GM19351 (cell line): ENCODE results near the gene ZDHHC21.
A peak's percentile ranks its signal among the peaks of the same experiment; 100 is the strongest.
"Not testable (repeated sequence)": the region's sequence is repeated elsewhere in the genome, so short reads cannot be mapped to it uniquely, and the experiment has no call there.

Experiments used
- ATAC-seq: cut with Tn5 transposase; IDR thresholded peaks from one replicate; pipeline ENCODE4 v1.9.1; 2021; ENCODE audit warnings: mild to moderate bottlenecking, moderate library complexity; ENCODE audit not compliant: unreplicated experiment

The ZDHHC21 gene

DNA sequence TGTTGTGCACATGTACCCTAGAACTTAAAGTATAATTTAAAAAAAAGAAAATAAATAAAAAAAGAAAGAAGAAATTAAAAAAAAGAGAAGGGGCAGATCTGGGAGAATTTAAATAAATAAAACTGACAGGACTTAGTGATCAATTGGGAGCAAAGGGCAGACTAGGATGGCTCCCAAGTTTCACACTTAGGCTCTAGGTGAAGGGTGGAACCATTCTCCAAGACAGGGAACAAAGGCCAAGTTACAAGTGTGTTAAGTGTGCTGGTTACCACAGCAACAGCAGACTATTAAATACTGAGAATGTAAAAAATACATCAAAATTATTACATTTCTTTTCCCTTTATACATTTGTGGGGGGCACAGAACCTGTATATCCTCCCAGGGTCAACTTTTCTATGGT lies 7.1 kb downstream of the ZDHHC21 start:
- ATAC-seq = no peak

DNA sequence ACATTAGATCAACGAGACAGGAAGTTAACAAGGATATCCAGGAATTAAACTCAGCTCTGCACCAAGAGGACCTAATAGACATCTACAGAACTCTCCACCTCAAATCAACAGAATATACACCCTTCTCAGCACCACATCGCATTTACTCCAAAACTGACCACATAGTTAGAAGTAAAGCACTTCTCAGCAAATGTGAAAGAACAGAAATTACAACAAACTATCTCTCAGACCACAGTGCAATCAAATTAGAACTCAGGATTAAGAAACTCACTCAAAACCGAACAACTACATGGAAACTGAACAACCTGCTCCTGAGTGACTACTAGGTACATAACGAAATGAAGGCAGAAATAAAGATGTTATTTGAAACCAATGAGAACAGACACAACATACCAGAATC lies 10.6 kb downstream of the ZDHHC21 start:
- ATAC-seq = not testable (repeated sequence)

DNA sequence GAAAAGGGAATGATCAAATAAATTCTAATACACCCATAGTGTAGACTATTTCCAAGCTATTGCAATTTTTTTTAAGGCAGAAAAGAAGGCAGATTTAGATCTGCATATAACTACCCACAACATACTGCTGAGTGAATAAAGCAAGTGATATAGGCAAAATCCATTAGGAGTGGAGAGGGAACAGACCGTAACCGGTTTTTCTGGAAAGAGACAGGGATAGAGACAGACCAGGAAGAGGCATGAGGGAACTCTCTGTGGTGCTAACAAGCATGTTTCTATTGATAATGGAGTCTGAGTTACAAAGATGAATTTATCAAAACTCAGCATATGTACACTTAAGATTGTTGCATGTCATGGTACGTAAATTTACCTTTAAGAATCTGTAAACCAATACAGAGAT lies 14.5 kb downstream of the ZDHHC21 start:
- no peak for ATAC-seq

DNA sequence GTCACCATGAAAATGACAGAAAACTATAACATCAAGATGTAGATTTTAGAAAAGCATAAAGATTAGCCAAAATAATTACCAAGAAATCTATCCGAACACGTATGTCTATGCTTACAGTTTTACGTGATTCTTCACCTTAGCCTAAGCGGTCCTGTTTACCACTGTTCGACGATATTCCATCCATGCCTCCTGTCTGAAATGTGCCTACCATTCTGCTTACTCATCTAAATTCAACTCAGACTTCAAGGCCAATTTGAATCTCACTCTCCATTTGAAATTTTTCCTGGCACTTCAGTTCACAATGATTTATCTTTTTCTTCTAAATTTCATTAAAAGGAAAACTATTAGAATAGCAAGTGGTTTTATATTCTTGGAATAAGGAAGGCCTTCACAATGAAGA lies 15.4 kb downstream of the ZDHHC21 start:
- ATAC-seq = no peak

DNA sequence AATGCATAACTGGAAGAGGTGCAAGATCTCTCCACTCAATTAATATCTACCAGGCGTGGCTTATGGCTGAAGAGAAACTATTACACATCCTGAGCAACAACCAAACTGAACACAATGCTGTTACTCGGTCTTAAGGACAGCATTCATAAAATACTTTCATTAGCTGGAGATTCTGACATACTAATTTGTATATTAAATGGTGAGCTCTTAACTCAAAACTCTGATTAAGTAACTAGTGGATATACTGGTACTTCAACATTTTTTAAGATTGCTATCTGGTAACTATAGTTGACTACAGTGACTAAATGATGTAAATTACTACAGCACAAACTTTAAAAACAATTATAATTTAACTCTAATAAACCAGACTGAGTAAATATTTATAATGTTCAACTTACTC lies 15.8 kb downstream of the ZDHHC21 start:
- no peak for ATAC-seq

DNA sequence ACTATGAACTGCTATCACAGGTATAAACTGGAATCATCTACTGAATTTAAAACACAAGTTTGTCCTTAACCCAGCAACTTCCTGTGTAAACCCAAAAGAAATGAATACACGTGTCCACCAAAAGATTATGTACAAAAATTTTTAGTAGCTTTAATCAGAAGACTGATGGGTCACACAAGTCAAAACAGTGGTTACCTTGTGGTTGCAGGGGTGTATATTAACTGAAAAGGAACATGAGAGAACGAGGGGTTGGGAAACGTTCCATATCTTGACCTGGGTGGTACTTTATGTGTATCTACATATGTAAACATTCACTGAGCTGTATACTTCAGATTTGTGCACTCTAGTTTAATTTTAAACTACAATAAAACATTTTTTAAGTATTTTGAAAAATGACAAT lies 18.6 kb downstream of the ZDHHC21 start:
- no peak for ATAC-seq

DNA sequence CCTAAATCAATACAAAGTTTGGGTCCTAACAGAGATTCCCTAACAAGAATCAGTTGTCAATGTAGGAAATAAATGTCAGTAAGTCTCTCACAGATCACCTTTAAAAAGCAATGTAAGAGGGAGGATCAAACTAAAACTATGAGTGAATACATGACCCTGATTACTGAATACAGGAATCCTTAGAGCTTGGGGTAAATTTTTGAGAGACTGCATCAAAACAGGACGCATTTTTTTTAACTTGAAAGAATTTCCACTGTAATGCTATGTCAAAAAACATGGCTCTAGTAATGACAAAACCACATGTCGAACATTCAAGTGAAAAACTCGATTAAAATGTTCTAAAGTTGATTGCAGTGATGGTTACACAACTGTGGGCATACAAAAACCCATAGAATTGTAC lies 21.9 kb downstream of the ZDHHC21 start:
- no peak for ATAC-seq

DNA sequence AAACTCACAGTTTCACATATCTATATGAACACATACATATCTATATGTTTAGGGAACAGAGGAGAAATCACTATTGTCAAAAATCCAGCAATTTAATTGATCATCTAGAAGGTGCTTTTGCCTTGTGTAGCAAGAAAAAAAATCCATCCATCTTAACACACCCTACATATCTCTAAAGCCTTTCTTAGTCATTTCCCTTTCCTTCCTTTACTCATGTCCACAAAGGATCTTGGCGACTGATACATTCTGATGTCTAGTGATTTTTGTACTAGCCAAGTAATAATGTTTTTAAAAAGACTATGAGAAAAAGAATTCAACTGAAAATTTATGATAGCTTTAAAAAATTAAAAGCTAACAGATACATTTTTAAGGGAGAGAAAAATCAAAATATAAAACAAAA lies 22.5 kb downstream of the ZDHHC21 start:
- ATAC-seq = no peak

DNA sequence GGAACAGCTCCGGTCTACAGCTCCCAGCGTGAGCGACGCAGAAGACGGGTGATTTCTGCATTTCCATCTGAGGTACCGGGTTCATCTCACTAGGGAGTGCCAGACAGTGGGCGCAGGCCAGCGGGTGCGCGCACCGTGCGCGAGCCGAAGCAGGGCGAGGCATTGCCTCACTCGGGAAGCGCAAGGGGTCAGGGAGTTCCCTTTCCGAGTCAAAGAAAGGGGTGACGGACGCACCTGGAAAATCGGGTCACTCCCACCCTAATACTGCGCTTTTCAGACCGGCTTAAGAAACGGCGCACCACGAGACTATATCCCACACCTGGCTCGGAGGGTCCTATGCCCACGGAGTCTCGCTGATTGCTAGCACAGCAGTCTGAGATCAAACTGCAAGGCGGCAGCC lies 29.2 kb downstream of the ZDHHC21 start:
- not testable (repeated sequence) for ATAC-seq

DNA sequence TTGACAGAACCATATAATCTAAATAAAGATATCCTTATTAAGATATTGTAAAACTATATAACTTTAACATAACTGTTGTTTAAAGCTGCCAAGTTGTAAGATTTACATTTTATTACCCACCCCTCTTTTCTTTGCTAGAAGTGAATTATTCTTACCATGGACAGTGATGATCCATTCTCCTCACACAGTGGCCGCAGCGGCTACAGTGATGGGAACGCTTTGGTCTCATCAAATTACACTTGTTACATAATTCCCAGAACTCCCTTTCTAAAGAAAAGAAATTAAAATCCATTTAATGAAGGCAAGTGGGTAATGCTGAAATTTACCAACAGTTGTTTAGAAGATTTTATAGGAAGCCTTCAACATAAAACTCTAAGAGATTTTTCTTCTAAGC lies 31.2 kb downstream of the ZDHHC21 start:
- ATAC-seq = no peak

DNA sequence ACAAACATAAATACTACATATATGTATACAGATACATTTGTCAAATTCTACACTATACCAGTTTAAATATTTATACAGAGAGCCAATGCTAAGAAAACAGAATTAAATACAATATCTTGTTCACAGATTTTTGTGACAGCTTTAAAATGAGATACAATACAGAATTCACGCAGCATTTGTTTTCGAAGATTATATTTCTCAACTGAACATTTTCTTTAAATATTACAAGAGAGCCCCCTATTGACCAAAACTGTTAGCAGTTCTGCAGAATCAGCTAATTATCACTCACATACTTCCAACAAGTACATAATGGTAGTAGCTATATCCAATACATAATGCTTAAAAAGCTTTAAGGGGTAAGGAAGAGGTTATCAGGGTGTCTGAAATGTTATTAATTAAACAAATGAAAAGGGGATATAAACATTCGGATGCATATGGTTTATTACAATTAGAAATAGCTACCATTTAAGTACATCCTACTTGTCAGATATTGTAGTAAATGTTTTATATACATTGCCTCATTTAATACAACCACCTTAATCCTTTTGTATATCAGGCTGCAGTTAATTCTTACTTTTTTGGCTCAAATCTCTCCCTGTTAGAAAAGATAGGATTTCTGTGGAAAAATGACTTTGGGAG lies 31.7 kb downstream of the ZDHHC21 start:
- peak; percentile 75 for ATAC-seq

DNA sequence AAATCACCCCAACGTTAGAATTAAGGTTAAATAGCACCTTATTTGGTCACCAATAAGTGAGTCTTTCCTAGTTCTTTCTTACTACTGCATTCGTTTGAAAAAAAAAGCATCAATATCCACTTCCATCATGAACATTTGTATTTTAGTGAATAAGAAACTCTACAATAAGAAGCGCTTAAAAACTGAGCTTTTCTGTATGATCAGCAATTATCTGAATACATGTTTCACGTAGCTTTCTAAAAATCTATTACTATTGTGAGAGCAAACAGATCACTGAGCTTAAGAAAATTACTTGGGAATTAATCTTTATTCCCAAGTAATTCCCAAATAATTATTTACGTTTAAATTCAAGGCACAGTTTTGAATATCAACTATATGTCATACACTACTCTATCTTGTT lies 32.5 kb downstream of the ZDHHC21 start:
- ATAC-seq = no peak

DNA sequence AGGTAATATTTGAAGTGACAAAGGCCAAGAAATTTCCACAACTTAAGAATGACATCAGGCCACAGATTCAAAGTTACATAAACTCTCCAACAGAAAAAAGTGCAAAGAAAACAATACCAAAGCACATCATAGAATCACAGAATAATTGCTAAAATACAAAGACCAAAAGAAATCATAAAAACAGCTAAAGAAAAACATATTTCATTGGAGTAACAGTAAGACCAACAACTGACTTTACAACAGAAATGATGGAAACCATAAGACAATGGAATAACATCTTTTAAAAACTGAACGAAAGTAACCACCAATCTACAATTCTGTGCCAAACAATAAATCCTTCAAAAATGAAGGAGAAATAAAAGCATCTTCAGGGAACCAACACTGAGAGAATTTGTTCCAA lies 38.3 kb downstream of the ZDHHC21 start:
- no peak for ATAC-seq

DNA sequence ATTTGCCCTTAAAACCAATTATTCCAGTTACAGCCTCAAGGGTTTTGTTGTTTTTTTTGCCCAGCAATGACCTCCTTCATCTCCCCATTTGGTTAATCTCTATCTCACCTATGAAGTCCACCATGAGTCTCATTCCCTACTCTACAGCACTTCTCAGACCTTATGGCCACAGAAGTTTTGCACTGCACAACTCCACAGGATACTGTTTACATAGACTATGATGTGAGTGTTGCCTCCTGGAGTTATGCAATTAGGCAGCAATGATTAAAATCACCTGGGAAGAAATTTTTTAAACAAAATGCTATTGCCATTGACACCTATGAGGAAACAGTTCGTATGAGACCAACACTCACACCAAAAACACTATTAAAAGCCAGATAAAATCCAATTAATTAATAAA lies 39.7 kb downstream of the ZDHHC21 start:
- ATAC-seq = no peak

DNA sequence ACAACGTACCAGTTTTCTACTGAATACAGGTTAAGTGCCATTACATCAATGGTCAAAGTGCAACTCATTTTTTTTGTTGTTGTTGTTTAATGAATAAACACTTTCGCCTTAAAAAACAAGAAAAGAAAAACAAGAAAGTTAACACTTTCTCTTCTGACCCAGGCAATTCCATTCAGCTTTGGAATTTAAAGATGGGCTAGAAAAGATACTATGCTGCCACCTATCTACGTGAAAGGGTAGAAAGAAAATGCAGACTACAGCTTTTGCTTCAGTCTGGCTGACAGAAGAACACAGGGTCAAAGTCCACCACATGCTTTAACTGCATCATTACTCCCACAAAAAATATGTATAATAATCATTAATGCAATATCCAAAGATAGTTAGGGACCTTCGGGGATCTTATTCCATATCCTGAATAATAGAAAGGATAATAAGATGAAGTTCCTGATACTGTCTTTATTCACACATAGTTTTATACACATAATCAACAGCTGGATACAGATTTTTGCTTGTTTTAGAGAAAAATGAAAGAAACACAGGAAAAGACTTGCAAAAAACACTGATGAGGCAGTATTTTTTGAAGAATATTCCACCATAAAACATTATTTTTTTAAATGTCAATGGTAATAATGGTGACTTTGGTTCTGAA lies 40.4 kb downstream of the ZDHHC21 start:
- ATAC-seq = no peak

DNA sequence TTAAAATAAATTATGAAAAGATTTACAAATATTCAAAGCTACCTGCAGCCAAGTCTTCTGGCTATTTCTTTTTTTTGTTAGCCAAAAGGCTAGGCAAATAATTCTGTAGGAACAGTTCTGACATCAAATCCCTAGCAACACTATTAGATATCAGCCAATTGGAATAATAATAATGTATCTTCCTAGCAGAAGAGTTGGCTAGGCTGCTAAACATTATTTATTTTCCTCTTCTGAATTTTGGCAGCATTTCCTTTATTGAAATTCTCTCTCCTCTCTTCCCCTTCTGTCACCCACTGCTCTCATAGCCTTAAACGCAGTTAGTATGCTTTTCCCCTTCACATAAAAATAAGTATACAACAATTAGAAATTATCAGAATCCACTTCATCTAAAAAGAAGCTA lies 42.6 kb downstream of the ZDHHC21 start:
- ATAC-seq = no peak

DNA sequence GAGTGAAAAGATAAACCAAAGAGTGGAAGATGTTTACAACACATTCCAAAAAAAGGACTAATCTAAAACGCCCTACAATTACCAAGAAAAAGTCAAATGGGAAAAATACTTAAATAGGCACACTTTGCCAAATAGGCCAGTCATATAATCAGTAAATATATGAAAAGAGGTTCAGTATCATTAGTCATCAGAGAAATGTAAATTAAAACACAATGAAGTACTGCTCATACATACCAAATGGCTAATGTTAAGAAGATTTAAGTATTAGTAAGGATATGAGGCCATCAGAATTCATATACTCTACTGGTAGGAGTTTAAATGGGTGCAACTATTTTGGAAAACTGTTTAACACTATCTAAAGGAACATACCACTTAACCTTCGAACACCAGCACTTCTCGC lies 47.6 kb downstream of the ZDHHC21 start:
- no peak for ATAC-seq

DNA sequence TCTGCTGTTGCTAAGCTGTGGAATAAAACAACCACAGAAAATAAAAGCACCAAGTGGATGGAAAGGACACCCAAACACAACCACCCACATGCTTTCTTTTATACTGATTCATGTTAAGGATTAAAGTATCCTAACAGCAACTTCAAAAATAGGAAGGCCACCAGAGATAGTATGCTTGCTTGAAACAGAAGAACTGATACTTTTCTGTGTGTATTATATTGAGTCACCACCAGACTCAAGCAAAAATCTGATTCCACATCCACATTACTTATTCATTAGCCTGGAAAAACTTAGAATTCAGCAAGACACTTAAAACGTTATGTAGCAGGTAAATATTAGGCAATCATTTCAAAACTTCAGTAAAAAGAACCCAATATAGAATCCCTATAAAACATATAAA lies 52.3 kb downstream of the ZDHHC21 start:
- peak; percentile 59 for ATAC-seq

DNA sequence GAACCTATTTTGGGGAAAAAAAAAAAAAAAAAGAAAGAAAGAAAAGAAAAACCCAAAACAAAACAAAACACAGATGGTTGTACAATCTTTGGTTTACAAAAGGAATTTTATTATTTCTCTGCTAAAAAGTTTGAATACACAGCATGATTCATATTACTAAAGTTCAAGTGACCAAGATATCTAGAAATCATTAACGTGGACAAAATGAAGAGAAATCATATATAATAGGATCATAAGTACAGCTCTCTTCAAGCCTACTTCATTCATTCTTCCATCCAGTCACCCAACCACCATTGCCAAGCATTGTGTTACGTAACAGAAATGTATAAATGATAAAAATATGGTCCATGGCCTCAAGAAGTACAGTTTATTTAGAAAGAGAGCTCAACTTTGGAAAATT lies 52.9 kb downstream of the ZDHHC21 start:
- no peak for ATAC-seq

DNA sequence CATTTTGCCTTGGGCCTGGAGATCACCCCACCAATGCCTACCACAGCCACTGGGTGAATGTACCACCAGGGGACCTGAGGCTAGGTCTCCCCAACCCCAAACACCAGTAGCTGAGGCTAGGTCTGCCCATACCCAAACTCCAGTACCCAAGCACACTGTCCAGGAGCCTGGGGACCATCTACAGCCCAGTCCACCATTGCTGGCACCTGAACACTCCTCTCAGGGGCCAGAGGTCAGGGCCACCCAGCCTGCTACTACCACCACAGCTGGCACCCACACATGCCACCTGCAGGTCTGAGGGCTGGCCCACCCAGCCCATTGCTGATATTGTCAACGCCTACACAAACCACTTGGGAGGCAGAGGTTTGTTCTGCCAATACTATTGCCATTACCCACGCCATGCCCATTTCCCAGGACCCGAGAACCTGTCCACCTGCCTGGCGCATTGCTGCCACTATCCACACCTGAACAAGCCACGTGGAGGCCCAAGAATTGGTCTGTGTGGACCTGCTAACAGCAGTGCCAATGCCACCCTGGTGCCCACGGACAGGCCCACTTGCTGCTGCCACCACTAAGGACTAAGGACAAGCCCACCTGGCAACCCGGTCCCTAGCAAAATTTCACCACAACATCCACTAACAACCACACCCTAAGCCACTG lies 59.2 kb downstream of the ZDHHC21 start:
- ATAC-seq = no peak

DNA sequence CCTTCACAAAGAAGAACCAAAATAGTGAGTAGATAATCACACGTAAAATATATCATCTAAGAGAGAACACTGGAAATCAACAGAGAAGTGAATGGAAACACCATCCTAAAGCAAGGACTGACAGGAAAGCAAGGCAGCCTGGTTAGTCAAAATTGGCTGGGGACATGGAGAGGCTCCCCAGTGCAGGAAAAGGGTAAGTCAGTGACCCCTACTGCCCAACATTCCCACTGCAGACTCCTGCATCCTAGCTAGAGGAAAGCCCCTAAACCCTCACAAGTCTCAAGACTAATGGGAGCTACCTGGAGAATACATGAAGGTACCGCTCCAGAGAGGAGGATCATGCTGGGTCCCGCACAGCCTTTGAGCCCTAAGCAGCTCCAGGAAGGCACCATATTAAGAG lies 60.1 kb downstream of the ZDHHC21 start:
- ATAC-seq = no peak

DNA sequence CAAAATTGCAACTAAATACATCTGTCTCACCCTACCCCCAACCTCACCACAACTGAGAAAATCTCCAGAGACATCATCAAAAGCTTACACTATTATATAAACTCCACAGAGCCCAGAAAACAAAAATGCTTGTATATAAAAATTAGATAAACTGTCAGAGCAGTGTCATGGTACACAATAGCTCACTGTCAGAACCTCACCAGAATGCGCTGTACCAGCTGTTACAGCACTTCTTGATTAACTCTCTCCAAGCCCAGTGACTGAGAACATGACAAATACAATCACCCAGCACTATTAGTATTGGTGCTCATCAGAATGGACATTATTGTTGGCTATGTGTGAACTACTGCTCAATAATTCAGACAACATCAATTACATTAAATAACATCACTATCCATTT lies 65.7 kb downstream of the ZDHHC21 start:
- ATAC-seq = no peak
